ENCODE results near the gene MMEL1.
"Not testable (repeated sequence)": the region's sequence is repeated elsewhere in the genome, so short reads cannot be mapped to it uniquely, and the experiment has no call there.

The MMEL1 gene, protein sequence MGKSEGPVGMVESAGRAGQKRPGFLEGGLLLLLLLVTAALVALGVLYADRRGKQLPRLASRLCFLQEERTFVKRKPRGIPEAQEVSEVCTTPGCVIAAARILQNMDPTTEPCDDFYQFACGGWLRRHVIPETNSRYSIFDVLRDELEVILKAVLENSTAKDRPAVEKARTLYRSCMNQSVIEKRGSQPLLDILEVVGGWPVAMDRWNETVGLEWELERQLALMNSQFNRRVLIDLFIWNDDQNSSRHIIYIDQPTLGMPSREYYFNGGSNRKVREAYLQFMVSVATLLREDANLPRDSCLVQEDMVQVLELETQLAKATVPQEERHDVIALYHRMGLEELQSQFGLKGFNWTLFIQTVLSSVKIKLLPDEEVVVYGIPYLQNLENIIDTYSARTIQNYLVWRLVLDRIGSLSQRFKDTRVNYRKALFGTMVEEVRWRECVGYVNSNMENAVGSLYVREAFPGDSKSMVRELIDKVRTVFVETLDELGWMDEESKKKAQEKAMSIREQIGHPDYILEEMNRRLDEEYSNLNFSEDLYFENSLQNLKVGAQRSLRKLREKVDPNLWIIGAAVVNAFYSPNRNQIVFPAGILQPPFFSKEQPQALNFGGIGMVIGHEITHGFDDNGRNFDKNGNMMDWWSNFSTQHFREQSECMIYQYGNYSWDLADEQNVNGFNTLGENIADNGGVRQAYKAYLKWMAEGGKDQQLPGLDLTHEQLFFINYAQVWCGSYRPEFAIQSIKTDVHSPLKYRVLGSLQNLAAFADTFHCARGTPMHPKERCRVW

DNA sequence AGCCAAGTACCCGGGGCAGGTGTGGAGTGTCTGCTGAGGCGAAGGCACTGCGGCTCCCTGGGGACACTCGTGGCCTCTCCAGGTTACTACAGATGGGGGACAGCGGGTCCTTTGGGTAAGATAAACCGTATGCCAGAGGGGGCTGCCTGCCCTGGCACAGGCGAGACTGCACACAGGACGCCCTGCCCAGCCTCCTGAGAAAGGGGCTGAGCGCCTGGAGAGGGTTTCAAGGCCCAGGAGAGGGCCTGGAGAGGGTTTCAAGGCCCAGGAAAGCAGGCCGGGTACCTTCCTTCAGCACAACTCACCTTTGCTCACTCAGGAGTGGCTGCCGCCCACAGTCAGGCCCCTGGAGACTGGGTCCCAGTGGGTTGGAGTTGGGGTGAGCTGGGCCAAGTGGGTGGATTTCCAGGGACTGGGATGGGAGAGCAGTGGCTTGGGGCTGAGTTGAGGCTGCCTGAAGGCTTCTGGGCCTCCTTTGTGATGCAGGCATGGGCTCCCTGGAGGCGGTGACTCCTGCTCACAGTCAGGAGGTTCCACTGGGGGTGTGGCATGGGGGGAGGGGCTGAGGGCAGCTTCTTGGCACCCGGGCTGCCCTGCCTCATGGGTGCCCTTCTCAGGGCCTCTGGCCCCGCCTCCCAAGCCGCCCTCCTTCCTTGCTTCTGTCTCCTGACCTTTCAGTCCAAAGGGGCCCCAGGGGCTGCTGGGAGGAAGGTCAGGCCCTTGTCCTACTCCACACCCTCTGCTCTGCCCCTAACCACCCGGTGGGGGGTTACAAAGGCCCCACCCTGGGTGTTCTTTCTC, at the start of gene MMEL1:
Gene MMEL1 (minus strand): TSS at position 456 of the 801 bp plus-strand sequence. CDS start 3,532 bp downstream, outside the sequence.
- DNase-seq = no peak

DNA sequence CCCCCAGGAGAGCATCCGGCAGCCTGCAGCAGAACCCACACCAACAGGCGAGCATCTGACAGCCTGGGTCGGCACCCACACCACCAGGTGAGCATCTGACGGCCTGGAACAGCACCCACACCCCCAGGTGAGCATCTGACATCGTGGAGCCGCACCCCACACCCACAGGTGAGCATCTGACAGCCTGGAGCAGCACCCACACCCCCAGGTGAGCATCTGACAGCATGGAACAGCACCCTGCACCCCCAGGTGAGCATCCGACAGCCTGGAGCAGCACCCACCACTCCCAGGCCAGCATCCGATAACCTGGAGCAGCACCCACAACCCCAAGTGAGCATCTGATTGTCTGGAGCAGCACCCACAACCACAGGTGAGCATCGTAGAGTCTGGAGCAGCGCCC, 43.9 kb upstream of the MMEL1 start:
- not testable (repeated sequence) for DNase-seq

DNA sequence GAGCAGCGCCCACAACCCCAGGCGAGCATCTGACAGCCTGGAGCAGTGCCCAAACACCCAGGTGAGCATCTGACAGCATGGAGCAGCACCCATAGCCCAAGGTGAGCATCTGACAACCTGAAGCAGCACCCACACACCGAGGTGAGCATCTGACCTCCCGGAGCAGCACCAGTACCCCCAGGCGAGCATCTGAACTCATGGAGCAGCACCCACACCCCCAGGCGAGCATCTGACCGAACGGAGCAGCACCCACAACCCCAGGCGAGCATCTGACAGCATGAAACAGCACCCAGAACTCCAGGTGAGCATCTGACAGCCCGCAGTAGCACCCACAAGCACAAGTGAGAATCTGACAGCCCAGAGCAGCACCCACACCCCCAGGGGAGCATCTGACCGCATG, 38.8 kb upstream of the MMEL1 start:
- DNase-seq = not testable (repeated sequence)

DNA sequence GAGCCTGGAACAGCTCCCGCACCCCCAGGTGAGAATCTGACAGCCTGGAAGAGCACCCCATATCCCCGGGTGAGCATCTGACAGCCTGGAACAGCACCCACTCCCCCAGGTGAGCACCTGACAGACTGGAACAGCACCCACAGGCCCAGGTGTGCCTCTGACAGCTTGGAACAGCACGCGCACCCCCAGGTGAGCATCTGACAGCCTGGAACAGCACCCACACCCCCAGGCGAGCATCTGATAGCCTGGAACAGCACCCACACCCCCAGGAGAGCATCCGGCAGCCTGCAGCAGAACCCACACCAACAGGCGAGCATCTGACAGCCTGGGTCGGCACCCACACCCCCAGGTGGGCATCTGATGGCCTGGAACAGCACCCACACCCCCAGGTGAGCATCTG, 27.0 kb upstream of the MMEL1 start:
- DNase-seq = not testable (repeated sequence)

DNA sequence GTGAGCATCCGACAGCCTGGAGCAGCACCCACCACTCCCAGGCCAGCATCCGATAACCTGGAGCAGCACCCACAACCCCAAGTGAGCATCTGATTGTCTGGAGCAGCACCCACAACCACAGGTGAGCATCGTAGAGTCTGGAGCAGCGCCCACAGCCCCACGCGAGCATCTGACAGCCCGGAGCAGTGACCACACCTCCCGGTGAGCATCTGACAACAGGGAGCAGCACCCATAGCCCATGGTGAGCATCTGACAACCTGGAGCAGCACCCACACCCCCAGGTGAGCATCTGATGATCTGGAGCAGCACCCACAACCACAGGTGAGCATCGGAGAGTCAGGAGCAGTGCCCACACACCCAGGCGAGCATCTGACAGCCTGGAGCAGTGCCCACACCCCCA, 25.1 kb upstream of the MMEL1 start:
- not testable (repeated sequence) for DNase-seq

DNA sequence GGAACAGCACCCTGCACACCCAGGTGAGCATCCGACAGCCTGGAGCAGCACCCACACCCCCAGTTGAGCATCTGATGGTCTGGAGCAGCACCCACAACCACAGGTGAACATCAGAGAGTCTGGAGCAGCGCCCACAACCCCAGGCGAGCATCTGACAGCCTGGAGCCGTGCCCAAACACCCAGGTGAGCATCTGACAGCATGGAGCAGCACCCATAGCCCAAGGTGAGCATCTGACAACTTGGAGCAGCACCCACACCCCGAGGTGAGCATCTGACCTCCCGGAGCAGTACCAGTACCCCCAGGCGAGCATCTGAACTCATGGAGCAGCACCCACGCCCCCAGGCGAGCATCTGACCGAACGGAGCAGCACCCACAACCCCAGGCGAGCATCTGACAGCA, 24.3 kb upstream of the MMEL1 start:
- DNase-seq = not testable (repeated sequence)

DNA sequence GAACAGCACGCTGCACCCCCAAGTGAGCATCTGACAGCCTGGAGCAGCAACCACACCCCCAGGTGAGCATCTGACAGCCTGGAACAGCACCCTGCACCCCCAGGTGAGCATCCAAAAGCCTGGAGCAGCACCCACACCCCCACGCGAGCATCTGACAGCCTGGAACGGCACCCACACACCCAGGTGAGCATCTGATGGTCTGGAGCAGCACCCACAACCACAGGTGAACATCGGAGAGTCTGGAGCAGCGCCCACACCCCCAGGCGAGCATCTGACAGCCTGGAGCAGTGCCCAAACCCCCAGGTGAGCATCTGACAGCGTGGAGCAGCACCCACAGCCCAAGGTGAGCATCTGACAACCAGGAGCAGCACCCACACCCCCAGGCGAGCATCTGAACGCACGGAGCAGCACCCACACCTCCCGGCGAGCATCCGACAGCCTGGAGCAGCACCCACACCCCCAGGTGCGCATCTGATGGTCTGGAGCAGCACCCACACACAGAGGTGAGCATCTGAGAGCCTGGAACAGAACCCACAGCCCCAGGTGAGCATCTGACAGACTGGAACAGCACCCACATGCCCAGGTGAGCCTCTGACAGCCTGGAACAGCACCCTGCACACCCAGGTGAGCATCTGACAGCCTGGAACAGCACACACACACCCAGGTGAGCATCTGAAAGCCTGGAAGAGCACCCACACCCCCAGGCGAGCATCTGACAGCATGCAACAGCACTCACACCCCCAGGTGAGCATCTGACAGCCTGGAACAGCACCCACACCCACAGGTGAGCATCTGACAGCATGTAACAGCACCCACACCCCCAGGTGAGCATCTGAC, 23.0 kb upstream of the MMEL1 start:
- not testable (repeated sequence) for DNase-seq

DNA sequence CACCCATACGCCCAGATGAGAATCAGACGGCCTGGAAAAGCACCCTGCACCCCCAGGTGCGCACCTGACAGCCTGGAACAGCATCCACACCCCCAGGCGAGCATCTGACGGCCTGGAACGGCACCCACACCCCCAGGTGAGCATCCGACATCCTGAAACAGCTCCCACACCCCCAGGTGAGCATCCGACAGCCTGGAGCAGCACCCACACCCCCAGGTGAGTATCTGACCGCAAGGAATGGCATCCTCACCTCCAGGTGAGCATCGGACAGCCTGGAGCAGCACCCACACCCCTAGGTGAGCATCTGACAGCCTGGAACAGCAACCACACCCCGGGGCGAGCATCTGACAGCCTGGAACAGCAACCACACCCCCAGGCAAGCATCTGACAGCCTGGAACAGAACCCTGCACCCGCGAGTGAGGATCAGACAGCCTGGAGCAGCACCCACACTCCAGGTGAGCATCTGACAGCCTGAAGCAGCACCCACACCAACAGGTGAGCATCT, 21.7 kb upstream of the MMEL1 start:
- not testable (repeated sequence) for DNase-seq

DNA sequence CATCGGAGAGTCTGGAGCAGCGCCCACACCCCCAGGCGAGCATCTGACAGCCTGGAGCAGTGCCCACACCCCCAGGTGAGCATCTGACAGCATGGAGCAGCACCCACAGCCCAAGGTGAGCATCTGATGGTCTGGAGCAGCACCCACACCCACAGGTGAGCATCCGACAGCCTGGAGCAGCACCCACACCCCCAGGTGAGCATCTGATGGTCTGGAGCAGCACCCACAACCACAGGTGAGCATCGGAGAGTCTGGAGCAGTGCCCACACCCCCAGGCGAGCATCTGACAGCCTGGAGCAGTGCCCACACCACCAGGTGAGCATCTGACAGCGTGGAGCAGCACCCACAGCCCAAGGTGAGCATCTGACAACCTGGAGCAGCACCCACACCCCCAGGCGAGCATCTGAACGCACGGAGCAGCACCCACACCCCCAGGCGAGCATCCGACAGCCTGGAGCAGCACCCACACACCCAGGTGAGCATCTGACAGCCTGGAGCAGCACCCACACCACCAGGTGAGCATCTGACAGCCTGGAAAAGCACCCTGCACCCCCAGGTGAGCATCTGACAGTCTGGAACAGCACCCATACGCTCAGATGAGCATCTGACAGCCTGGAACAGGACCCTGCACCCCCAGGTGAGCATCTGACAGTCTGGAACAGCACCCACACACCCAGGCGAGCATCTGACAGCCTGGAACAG, 21.1 kb upstream of the MMEL1 start:
- not testable (repeated sequence) for DNase-seq

DNA sequence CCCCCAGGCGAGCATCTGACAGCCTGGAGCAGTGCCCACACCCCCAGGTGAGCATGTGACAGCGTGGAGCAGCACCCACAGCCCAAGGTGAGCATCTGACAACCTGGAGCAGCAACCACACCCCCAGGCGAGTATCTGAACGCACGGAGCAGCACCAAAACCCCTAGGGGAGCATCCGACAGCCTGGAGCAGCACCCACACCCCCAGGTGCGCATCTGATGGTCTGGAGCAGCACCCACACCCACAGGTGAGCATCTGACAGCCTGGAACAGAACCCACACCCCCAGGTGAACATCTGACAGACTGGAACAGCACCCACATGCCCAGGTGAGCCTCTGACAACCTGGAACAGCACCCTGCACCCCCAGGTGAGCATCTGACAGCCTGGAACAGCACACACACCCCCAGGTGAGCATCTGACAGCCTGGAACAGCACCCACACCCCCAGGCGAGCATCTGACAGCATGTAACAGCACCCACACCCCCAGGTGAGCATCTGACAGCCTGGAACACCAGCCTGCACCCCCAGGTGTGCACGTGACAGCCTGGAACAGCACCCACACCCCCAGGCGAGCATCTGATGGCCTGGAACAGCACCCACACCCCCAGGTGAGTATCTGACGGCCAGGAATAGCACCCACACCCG, 20.2 kb upstream of the MMEL1 start:
- DNase-seq = not testable (repeated sequence)

DNA sequence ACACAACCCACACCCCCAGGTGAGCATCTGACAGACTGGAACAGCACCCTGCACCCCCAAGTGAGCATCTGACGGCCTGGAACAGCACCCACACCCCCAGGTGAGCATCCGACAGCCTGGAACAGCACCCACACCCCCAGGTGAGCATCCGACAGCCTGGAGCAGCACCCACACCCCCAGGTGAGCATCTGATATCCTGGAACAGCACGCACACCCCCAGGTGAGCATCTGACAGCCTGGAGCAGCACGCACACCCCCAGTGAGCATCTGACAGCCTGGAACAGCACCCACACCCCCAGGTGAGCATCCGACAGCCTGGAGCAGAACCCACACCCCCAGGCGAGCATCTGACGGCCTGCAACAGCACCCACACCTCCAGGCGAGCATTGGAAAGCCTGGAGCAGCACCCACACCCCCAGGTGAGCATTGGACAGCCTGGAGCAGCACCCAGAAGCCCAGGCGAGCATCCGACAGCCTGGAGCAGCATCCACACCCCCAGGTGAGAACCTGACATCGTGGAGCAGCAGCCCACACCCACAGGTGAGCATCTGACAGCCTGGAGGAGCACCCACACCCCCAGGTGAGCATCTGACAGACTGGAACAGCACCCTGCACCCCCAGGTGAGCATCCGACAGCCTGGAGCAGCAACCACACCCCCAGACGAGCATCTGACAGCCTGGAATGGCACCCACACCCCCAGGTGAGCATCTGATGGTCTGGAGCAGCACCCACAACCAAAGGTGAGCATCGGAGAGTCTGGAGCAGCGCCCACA, 19.5 kb upstream of the MMEL1 start:
- not testable (repeated sequence) for DNase-seq

DNA sequence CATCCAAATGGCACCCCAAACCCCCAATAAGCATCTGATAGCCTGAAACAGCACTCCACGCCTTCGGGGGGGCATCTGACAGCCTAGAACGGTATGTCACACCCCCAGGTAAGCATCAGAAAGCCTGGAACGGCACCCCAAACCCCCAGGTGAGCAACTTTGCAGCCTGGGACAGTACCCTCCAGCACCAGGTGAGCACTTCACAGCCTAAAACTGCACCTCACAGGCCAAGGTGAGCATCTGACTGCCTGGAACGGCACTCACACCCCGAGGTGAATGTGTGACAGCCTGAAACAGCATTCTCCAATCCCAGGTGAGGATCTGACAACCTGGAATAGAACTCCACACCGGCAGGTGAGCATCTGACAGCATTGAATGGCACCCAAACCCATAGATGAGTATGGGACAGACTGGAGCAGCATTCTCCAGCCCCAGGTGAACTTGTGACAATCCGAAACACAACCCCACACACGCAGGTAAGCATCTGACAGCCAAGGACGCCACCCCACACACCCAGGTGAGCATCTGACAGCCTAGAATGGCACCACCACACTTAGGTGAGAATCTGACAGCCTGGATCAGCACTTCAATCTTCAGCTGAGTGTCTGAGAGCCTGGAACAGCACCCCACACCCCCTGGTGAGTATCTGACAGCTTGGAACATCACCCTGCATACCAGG, 18.3 kb upstream of the MMEL1 start:
- no peak for DNase-seq

DNA sequence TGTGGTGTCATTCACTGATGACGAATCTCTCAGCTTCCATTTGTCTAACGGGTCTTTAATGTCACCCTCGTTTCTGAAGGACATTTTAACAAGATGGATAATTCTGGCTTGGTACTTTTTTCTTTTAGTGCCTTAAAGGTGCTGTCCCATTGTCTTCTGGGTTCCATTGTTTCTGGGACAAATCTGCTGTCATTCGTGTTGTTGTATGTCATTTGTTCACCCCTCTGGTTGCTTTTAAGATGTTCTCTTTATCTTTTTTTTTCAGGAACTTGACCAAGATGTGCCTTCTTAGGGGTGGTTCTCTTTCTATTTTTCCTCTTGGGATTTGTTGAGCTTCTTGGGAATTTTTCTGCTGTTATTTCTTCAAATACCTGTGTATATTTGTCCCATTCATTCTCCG, 14.0 kb upstream of the MMEL1 start:
- DNase-seq = no peak

DNA sequence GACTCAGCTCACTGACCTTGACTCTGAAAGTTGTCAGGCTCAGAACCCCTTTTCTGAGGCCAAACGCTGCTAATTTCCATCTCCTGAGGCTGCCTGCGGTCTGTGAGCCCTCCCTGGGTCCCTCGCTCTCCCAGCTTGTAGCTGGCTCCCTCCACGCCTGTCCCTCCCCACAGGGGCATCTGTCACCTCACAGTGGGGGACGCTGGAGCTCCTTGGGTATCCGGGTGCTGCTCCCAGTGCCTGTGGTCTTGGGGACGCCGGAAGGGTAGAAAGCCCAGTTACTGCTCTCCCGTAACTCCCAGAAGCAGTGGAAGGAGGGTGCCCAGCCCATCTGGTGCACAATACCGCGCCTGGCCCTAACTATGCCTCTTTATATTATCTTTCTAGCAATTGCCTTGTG, 13.0 kb upstream of the MMEL1 start:
- no peak for DNase-seq

DNA sequence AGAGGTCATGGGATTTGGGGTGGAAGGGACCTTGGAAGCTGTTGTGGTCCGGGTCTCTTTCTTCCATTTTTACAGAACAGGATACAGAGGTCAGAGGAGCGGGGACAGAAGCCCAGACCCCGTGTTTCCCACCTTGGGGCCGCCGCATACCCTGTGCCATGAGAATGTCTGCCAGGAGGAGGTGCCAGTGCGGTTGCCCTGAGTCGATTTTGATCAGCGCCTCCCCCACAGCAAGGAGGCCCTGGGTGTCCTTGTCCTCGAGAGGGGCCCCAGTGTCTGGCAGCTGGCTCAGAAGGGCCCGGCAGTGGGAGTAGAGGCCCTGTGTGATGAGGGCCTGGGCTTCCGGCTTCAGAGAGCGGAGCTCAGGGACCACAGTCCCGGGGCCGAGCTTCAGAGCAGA, 12.3 kb upstream of the MMEL1 start:
- DNase-seq = no peak

DNA sequence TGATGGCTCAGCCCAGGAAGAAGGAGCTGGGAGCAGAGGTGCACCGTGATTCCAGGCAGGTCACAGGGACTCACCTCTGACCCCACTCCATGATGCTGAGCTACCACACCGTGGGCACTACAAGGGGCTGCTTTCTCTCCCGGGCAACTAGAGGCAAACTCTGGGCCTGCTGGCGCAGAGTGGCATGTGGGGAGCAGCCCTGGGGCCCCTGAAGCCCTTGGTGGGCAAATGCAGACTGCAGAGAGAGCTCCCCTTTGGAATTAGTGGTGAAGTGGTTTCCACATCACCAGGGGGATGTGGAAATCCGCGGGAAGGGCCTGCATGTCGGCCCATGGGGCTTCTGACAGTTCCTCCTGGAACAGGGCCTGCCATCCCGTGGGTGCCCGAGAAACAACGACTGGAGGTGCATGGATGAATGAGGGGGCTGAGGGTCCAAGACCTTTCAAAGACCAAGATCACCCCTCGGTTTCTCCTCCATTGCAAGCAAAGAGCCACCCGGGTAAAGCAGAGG, 11.8 kb upstream of the MMEL1 start:
- DNase-seq = no peak

DNA sequence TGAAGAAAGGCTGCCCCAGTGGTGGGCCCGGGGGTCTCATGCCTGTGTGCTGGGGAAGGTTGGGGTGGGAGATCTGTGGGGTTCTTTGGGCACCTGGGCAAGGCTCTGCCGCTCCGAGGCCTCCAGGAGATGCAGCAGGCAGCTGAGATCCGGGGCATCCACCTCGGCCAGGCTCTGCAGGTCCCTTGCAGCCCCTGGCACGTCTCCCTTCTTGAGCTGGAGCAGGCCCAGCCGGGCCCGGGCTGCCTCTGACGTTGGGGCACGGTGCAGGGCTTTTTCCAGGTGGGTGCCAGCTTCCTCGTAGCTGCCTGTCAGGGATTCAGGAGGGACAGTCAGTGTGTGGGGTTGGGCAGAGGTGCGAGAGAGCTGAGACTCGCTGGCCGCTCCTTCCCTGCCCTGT, 11.4 kb upstream of the MMEL1 start:
- DNase-seq = no peak

DNA sequence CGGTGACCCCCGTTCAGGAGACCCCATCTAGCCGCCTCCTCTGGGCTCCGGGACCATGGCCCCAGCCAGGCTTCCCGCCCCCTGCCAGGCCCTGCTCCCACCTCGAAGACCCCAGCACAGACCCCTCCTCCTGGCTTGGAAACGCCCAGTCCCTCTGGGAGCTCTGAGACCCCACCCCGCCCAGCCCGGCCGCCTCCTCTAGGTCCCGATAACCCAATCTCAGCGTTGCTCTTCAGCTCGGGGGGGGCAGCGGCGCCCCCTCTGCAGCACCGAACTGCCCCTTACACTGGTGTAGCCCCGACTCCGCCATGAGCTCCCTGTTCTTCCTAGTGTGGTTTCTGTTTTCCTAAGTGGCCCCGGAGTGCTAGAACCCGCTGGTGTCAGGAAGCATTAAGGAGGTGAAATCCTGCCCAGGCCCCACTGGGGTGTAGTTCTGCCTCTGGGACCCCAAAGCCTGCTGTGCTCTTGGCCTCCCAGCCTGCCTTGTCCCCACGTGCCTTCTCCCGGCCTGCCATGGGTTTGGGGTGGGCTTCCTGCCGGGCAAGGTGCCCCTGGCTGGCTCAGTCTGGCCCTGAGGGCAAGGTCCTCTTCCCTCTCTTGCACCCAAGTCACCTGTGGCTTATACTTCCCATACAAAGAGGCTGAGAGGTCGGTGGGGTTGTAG, 10.7 kb upstream of the MMEL1 start:
- peak; percentile 30 for DNase-seq
